ENCODE data around the gene GPR89A.
"Not testable (repeated sequence)": the region's sequence is repeated elsewhere in the genome, so short reads cannot be mapped to it uniquely, and the experiment has no call there.

Gene GPR89A

DNA sequence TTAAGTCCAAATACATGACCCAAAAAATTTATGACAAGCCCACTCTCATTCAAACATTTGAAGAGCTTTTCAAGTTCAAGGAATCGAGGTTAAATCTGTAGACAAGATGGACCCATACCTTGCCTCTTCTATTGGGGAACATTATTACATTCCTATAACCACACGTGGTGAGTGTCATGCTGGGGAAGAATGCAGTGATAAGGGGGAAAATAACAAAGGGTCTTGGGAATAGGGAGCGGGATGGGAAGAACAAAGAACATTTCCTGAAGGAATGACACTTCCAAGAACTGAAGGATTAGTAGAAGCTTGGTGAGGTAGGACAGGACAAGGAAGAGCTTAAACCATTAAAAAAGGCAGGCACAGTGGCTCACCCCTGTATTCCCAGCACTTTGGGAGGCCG lies 80.5 kb downstream of the GPR89A start:
- DNase-seq, result no peak

DNA sequence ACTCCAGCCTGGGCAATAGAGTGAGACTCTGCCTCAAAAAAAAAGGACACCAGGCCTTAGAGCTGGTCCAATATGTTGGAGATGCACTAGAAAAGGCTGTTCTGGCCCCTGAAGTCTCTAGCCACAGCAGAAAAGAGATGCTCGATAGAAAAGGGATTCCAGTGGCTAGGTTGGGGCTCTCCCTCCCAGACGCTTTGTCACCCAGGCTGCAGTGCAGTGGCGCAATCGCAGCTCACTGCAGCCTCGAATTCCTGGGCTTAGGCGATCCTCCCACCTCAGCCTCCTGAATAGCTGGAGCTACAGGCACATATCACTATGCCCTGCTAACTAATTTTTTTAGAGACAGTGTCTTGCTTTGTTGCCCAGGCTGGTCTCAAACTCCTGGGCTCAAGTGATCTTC lies 81.1 kb downstream of the GPR89A start:
- no peak for DNase-seq

GRCh38 chr1:145689922-145690321 lies 82.1 kb downstream of the GPR89A start:
- DNase-seq, result no peak

DNA sequence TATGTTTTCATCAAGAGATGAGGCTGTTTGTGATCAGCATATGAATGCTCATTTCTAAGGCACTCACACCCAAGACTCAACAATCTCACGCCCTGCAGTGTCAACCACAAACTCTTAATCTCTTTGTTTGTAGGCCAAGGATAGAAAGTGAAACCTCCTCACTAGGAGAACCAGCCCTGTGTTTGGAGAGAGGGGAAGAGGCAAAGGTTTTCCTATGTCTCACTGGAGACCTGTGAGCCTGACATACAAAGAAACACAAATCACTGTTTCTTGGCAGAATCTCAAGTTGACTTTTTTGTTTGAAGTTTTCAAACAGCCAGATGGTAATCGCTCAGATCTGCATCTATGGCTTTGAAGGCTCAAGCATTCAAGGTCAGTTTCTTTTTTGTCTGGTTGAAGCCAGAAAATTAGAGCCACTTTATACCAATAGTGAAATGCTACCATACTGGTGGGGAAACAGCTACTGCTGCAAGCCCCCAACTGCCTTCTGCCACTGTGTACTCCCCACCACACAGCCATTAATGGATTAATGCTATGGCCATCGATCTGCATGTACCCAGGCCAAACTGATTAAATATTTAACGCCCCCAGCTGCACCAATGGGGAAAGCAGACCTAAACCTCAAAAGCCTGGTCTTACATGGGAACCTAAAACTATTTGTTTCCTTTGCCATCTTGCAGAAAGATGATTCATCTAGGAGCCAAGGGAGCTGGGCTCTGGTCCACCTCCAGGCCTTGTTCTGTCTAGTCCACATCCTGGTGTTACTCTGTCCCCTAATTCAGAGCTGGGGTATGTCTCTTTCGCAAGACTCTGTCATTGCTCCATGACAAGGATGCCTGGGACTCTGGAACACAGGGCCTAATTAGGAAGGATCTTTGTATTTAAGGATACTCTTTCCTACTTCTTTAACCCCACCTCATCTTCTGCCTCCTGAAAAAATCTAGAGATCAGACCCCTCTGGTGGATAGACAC lies 83.1 kb downstream of the GPR89A start:
- no peak for DNase-seq

GRCh38 chr1:145692785-145693443 lies 85.1 kb downstream of the GPR89A start:
- DNase-seq, result no peak

DNA sequence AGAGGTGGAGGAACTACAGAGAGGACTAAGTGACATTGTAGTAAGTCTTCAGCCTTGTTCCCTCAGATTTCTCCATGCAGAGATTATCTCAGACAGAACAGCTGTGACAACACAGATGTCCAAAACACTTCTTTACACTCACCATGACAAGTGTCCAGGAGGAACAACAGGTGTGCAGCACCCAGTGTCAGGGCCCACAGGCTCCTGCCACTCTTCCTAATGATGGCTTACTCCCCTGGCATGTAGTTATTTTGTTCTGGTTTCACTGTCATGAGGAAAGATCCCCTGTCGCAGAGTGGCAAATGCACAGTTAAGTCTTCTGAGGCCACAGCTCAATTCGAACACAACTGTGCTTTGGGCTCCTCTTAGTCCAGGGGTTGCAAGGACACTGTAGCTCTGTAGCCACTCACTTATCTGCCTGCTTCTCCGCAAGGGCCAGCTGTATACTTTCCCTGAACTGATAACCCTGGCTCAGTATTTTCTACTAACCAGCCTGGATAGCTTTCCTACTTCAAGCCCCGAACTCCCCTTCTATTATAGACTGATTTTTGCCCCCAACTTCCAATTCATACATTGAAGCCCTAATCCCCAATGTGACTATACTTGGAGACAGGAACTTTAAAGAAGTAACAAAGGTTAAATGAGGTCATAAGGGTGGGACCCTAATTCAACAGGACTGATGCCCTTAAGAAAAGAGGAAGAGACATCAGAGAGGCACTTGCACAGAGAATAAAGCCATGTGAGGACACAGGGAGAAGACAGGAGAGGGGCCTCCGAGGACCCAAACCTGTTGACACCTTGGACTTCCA lies 88.2 kb downstream of the GPR89A start:
- DNase-seq, result no peak

DNA sequence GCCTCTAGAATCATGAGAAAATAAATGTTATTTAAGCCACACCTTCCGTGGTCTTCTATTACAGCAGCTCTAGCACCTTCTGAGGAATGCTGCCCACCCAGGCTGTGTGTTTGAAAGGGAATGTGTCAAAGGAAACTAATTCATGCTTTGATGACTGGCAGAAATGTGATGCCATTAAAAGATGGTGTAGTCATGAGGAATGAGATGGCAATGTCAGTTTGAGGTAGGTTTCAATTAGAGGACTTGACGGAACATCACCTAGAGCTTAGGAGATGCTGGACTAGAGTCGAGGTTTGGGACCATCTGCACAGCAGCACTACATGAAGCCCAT lies 88.8 kb downstream of the GPR89A start:
- no peak for DNase-seq

DNA sequence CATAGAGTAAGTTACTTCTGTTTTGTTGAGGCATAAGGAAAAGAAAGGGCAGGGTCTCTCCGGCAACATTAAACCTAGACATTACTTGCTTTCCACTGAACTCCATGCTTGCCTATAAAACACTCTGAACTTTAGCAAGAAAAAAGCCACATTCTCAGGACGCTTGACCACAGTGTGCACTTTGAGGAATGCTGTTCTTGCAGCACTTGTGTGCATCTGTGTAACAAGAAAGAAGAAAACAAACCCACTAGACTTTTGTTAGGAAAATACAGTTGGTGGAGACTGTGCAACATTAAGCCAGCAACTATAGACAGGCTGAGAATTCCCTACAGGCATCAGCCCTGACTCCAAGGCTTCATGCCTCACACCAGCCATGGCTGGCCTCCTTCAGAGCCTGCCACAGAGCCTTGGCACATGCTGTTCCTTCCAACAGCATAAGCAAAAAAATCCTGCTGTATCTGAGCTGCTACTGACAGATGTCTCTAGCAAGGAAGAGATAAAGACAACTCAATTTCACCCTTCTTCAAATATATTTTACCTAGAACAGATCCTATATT lies 93.6 kb downstream of the GPR89A start:
- no peak for DNase-seq

- DNase-seq, result no peak
Measured at GRCh38 chr1:145702052-145702451, 94.3 kb downstream of the GPR89A start.

DNA sequence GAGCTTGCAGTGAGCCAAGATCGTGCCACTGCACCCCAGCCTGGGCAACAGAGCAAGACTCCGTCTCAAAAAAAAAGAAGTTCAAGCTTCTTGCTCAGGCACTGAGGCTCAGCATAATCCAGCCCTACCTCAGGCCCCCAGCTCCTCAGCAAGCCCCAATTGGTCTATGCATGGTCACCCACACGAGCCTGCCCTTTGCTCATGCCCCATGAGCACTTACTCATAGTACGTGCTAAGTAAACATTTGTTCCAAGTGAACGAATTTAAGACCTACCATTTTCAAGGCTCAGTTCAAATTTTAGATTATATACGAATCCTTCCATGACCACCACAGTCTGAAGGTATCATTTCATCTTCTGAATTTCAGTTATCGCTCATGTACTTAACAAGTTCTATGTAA lies 95.0 kb downstream of the GPR89A start:
- DNase-seq, result no peak

- no peak for DNase-seq
Measured at GRCh38 chr1:145705622-145706021, 97.8 kb downstream of the GPR89A start.

- DNase-seq, result no peak
Measured at GRCh38 chr1:145706086-145706664, 98.4 kb downstream of the GPR89A start.

DNA sequence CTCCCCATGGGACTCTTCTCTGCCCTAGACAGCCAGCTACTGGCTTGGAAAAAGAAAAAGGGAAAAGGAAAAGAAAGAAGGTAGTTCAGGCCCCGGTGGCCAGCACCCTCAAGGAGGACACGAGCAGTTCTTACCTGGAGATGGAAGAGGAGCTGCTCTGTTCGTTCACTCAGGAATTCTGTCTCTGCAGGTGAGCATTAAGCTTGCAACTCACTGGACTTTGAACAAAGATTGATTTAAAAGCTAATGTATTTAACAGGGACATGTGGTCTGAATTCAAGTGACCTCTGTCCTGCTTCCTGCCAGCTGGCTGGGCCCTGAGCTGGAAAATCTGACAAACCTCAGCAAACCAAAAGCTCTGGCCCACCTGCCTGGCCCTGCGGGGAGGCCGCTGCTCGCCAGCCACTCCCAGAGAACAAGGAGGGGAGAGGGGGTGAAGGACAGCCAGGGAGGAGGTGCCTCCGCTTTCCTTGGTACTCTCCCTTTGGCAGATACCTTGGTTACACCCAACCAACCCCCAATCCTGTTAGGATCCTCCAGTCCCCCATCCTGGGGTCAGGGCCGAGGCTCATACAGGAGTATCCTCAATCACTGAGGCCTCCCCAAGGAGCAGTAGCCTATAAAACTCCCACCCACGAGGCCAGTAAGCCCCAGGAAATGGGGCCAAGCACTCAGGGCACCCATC lies 99.5 kb downstream of the GPR89A start, which contains the start of gene PDZK1:
PDZK1 (minus strand) TSS at position 186 of the 685 bp plus-strand sequence. CDS start 19,347 bp downstream, outside the sequence.
- no peak for DNase-seq

GRCh38 chr1:145708063-145708462 lies 100.3 kb downstream of the GPR89A start:
- DNase-seq, result no peak

DNA sequence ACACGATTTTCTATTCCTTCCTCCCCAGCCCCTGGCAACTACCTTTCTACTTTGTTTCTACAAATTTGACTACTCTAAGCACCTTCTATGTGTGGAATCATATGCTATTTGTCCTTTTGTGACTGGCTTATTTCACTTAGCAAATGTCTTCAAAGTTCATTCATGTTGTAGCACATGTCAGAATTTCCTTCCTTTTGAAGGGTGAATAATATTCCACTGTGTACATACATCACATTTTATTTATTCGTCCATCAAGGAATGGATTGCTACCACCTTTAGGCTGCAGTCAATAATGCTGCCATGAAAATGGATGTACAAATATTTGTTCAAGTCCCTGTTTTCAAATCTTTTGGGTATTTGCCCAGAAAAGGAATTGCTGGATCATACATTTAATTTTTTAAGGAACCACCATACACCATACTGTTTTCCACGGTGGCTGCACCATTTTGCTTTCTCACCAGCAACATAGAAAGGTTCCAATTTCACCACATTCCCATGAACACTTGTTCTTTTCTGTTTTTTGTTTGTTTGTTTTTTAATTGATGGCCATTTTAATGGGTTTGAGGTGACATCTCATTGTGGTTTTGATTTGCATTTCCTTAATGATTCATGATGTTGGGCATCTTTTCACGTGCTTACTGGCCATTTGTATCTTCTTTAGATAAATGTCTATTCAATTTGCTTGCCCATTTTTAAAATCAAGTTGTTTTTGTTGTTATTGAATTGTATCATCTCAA lies 102.7 kb downstream of the GPR89A start:
- DNase-seq, result no peak

GRCh38 chr1:145711213-145711651 lies 103.4 kb downstream of the GPR89A start:
- no peak for DNase-seq

DNA sequence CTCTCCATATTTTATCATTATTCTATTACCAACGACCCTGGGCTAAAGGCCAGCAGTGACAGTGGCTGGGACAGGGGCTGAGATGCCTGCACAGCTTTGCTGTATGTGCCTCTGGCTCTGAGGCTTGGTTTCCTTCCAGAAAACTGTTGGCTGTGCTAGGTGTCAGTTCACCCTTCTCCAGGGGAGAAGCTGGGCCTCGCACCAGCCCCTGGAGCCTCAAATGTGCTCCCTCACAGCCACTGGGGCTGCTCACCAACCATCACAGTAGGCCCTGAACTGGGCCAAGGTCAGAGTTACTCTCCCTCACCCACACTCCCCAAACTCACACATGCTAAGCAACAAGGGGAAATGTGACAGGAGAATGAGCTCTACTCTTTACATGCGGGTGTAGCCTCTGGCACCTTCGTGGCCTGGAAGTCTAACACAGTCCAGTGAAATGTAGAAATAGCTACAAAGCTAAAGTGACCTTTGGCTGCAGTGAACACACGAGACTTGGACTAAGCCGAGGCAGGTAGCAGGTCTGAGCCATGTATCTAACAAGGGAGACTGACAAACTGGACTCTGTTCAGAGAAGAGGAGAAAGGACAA lies 106.8 kb downstream of the GPR89A start:
- DNase-seq, result no peak

GRCh38 chr1:145716641-145717345 lies 109.0 kb downstream of the GPR89A start:
- no peak for DNase-seq

DNA sequence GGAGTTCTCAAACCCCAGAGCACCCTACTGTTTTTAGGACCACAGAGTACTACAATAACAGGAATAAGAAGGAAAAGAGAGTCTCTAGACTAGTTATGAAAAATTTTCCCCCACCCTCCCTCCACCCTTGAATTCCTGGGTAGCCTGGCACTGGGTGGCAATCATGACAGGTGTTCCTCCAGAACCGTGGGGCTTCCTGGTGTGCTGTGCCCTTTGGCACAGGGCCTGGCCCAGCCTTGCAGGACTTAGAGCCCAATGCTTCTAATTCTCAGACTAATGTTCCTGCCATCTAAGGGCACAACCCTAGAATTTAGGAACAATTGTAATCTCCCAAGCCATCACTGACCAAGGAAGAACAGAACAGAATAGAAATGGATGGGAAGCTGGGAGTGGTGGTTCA lies 110.0 kb downstream of the GPR89A start:
- DNase-seq, result no peak

DNA sequence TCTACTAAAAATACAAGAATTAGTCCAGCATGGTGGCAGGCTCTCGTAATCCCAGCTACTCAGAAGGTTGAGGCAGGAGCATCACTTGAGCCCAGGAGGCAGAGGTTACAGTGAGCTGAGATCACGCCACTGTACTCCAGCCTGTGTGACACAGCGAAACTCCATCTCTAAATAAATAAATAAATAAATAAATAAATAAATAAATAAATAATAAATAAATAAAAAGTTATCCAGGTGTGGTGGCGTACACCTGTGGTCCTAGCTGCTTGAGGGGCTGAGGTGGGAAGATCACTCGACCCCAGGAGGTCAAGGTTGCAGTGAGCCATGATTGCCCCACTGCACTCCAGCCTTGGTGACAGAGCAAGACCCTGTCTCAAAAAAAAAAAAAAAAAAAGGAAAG lies 110.7 kb downstream of the GPR89A start:
- DNase-seq, result not testable (repeated sequence)
